Lower leg skin (tissue), 4 donors: ENCODE results near the gene IQCH. TPM values are rescaled to one million over a fixed set of nuclear protein-coding genes. Genes with fewer than 3 reads are reported as not detected.

Source experiments
- DNase-seq, 2 donors: peaks; one replicate each; pipeline ENCODE4 v3.0.0-alpha.2; 2019; ENCODE audit warnings: low spot score in 2 of 2
- H3K4me3 ChIP-seq: fragments of 200-600 bp; sonication (generic); 2 replicates; pipeline ENCODE4 v1.5.1; 2017; ENCODE audit warnings: mild to moderate bottlenecking, low read depth; ENCODE audit not compliant: poor library complexity, severe bottlenecking
- CTCF ChIP-seq, 3 donors: fragments of 450-650 bp; IDR thresholded peaks; one replicate each; pipeline ENCODE4 v1.5.1; 2016; ENCODE audit warnings: antibody characterized with exemption in 3 of 3, mild to moderate bottlenecking in 3 of 3, moderate library complexity in 2 of 3
- POLR2A ChIP-seq, 2 donors: fragments of 450-650 bp; IDR thresholded peaks; one replicate each; pipeline ENCODE4 v1.6.1; 2016 to 2017; ENCODE audit warnings: antibody characterized with exemption in 2 of 2, mild to moderate bottlenecking in 1 of 2, moderate library complexity in 1 of 2
- WGBS, 2 donors: methylation state at CpG; one replicate each; pipeline ENCODE4 v1.1.5; 2018; 5-methylcytosine and 5-hydroxymethylcytosine counted together
- intact Hi-C: fragments of 100-400 bp; cut with DNase I; formaldehyde crosslinking; loops from one replicate; pipeline ENCODE4 v1.15.0; 2023; ENCODE audit warnings: low total_unique reads
- total RNA-seq, 4 donors: library from RNA; depleted of rRNA; stranded (reverse); fragments of >200 nt; gene quantifications; one replicate each; pipeline ENCODE4 v1.1.0, GENCODE V29; 2016

The IQCH gene
- total RNA-seq, 4 donors from 2014 or later = 0.17 to 1.6 (median 0.94) TPM

GRCh38 chr15:67335026-67335425, 80.4 kb downstream of the IQCH start:
- TF ChIP-seq CTCF (IDR thresholded peaks at IDR 0.05) = no peak
- intact Hi-C loops = no loop called here
- 62 to 69% methylated on average over 4 of the region's 4 CpGs for WGBS, 2 donors
- H3K4me3 ChIP-seq = no peak overlapping the region
- no peak for DNase-seq

DNA sequence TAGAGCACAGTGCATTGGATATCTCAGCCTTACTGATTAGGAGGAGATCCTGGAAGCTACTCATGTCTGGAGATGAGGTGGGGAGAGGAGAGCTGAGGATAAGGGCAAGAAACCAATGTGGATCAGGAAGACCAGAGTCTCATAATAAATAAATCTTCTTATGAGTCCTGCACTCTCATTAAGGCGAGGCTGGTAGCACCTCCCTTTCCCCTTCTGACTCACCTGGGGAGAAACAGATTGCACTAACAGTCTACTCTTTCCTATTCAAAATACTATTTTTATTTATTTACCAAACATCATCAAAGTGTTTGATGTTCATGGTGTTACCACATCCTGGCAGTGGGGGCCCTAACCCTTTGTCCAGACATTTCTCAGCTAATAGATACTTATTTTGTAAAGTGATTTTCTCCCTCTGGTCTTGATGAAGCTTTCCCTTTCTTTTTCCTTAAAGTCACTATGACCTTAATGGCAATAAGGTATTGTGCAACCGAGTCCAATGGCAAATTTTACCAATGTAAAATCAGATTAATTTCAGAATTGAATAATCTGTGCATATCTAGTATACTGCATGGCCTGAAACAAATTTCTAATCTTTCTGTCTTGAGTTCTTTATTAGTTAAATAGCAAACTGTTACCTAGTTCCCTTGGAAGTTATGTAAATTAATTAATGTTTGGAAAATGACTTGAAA, 81.1 kb downstream of the IQCH start:
- 68 to 71% methylated on average over 2 of the region's 2 CpGs for WGBS, 2 donors
- DNase-seq = no peak
- no peak for TF ChIP-seq POLR2A (IDR thresholded peaks at IDR 0.05)
- no peak for TF ChIP-seq CTCF (IDR thresholded peaks at IDR 0.05)
- intact Hi-C loops = no loop called here
- no peak overlapping the region for H3K4me3 ChIP-seq

DNA sequence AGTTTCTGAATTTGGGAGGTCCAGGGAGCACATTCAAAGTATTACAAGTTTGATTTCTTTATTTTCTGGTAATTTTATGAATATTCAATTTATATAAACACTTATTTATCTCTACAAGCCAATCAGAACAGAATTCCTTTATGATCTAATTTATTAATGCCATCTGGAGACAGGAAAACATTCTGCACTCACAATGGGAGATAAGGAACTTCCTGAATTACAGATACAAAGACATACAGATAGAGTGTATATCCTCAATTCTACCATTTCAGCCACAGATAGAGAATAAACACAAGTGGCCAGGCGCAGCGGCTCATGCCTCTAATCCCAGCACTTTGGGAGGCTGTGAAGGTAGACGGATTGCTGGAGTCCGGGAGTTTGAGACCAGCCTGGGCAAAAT, 86.0 kb downstream of the IQCH start:
- intact Hi-C loops = no loop called here
- DNase-seq = no peak
- TF ChIP-seq CTCF (IDR thresholded peaks at IDR 0.05) (no peak), POLR2A (IDR thresholded peaks at IDR 0.05) (no peak)
- H3K4me3 ChIP-seq = no peak overlapping the region
- WGBS, 2 donors = 89 to 95% methylated on average over 4 of the region's 4 CpGs

DNA sequence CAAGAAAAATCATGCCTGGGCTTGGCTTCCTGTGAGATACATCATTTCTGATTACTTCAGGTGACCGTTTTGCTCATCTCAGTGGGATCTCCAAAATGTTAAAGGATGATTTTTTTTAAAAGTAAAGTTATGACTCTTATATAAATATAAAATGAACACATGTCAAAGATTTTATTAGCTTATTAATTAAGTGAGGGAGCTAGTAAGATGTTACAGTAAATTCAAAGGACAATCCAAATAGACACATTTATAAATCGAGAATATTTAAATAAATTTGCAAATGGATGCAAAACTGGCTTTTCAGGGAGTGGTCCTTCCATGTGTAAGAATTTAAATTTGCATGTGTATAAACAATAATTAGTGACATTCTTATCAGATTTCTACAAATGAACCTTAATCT, 87.0 kb downstream of the IQCH start:
- TF ChIP-seq CTCF (IDR thresholded peaks at IDR 0.05) (no peak), POLR2A (IDR thresholded peaks at IDR 0.05) (no peak)
- intact Hi-C loops = no loop called here
- DNase-seq = no peak
- 79 to 96% methylated on average over 2 of the region's 2 CpGs for WGBS, 2 donors
- no peak overlapping the region for H3K4me3 ChIP-seq

DNA sequence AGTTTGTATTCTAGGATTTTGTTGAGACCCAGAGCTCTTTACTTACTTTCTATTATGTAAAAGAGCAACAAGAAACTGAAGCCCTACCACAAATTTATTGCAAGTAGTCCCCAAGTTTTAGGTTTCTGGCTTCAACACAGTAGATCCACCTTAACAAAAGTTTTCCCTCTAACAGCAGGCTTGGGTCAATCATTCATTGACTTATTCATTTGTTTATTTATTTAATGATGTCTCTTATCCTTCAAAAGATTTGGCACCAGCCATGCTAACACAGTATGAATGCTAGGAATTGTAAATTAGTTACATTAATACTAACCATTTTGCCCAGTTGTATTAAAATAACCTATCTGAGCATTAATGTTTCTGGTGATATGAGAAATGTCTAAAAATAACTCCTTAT, 88.6 kb downstream of the IQCH start:
- intact Hi-C loops = no loop called here
- DNase-seq = no peak
- TF ChIP-seq CTCF (IDR thresholded peaks at IDR 0.05) = no peak
- no peak overlapping the region for H3K4me3 ChIP-seq

DNA sequence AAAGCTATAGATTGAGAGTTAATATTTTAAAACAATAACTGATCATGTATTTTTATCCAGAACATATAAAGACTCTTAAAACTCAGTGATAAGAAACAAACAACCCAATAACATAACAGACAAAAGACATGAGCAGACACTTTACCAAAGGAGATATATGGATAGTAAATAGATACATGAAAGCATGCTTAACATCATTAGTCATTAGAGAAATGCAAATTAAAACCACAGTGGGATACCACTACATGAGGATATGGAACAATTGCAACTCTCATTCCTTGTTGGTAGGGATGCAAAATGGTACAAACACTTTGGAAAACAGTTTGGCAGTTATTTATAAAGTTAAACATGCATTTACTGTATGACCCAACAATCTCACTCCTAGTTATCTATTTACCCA, 95.0 kb downstream of the IQCH start:
- TF ChIP-seq POLR2A (IDR thresholded peaks at IDR 0.05) (no peak), CTCF (IDR thresholded peaks at IDR 0.05) (no peak)
- no peak overlapping the region for H3K4me3 ChIP-seq
- DNase-seq = no peak
- intact Hi-C loops = no loop called here
